ENCODE measurements around the gene ZNF134. TPM values are rescaled to one million over a fixed set of nuclear protein-coding genes. Genes with fewer than 3 reads are reported as not detected.

The ZNF134 gene
- total RNA-seq (2011; cell fraction: chromatin; rRNA removed; ENCODE audit: low replicate concordance): 6.6 and 10.5 TPM in 2 replicates
- 6.3 and 8.8 TPM in 2 replicates for total RNA-seq (2011; cell fraction: nucleolus; rRNA removed)
- total RNA-seq (2011; cell fraction: nucleoplasm; rRNA removed): 7.3 and 9.7 TPM in 2 replicates
- 10.0 and 13.4 TPM in 2 replicates for total RNA-seq (2014; rRNA removed)
- total RNA-seq (2014; rRNA removed; fragmentation: Illumina TruSeq; extraction: Trizol): 5.5 and 5.9 TPM in 2 replicates
- 4.6 and 5.7 TPM in 2 replicates for total RNA-seq (2015; rRNA removed; fragmentation: Illumina TruSeq; extraction: Trizol)
- 6.3 and 7.0 TPM in 2 replicates for total RNA-seq (2021)
- polyA plus RNA-seq (2011; rRNA removed): 3.1 and 6.6 TPM in 2 replicates
- polyA plus RNA-seq (2011; cell fraction: cytosol; rRNA removed): 3.1 and 3.6 TPM in 2 replicates
- 3.7 and 6.7 TPM in 2 replicates for polyA plus RNA-seq (2011; cell fraction: nucleus; rRNA removed)
- polyA plus RNA-seq (2012): 5.0 and 5.2 TPM in 2 replicates
- polyA plus RNA-seq (2014; fragmentation: Illumina TruSeq; extraction: Trizol): 4.8 and 5.2 TPM in 2 replicates
- 1 to 10 TPM; 1.3 to 1.5 TPM for polyA plus RNA-seq (2014; fragmentation: Nextera tagmentation; extraction: Ambion mirVana)
- 6.5 and 7.0 TPM in 2 replicates for polyA plus RNA-seq (2014; rRNA removed)
- 5.8 and 7.7 TPM in 2 replicates for polyA minus RNA-seq (2011; rRNA and poly(A)+ RNA removed)
- polyA minus RNA-seq (2011; cell fraction: cytosol; rRNA and poly(A)+ RNA removed): 2.8 and 3.4 TPM in 2 replicates
- 5.0 and 6.1 TPM in 2 replicates for polyA minus RNA-seq (2011; cell fraction: nucleus; rRNA and poly(A)+ RNA removed)
- Bru-seq, nascent RNA: percentile 88 among the genes with signal in this experiment
- BruChase-seq, experiment 1, labeled RNA remaining after a 2-hour chase: percentile 86 among the genes with signal in this experiment
- BruChase-seq, experiment 2, labeled RNA remaining after a 6-hour chase: percentile 84 among the genes with signal in this experiment
- long read RNA-seq, experiment 1, full-length matches to known transcripts: 38 of 46 reads
- long read RNA-seq, experiment 1, partial matches to known transcripts: 0 of 46 reads
- long read RNA-seq, experiment 1, other reads (novel, unspliced or antisense): 8 of 46 reads
- long read RNA-seq, experiment 2, full-length matches to known transcripts: 6 of 9 reads
- long read RNA-seq, experiment 2, partial matches to known transcripts: 0 of 9 reads
- long read RNA-seq, experiment 2, other reads (novel, unspliced or antisense): 3 of 9 reads
- long read RNA-seq, experiment 3, full-length matches to known transcripts: 12 of 15 reads
- long read RNA-seq, experiment 3, partial matches to known transcripts: 0 of 15 reads
- long read RNA-seq, experiment 3, other reads (novel, unspliced or antisense): 3 of 15 reads

DNA sequence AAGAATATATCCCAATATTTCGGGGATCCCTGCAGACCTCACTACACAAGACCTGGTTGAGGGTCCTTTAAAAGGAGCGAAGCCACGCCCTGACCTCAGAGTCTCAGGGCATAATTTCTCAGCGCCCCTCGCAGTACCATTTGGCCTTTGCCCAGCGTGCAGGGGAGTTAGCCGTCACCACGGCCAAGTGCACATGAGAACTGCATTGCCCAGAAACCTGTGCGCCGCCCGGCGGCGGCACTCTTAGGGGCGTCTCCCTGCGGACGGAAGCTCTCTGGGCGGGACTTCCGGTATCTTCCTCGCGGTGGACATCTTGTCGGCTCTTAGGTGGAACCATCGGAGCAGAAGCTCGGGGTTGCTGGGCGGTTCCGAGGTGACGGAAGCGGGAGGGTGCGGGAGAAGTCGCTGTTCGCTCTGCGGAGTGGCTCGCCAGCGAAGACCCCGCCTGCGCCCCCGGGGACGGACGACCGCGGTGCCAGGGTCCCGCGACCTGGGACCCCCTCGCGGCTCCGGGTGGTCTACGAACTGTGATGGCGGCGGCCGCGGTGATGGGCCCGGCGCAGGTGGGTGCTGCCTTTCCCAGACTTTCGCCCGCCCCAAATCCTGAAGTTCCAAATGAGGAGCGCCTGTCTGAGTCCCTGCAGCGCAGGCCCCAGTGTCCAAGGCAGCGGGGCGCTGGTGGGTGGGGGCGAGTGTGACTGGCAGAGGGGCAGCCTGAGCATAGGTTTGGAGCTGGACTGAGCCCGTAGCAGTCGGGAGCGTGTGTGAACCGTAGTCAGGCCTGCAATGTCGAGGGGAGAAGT is at the start of gene ZNF134:
TSS of gene ZNF134 (plus strand) at position 302 of the 803 bp plus-strand sequence. CDS start 5,227 bp downstream, outside the sequence.
- FAIRE-seq (peak; percentile 96), ATAC-seq (peak; percentile 100), DNase-seq (ENCODE audit: extremely low read depth in 1 of 4, low spot score in 3 of 4) (peak; percentile 91 to 94 (median 93))
- Histone ChIP-seq H3K27ac (ENCODE audit: extremely low read depth, low read depth, low read length) (peak within 1 kb of the TSS; percentile 68), H3K4me2 (ENCODE audit: insufficient read depth, low read length) (peak within 1 kb of the TSS; percentile 97), H3K9me3 (replicated peaks; ENCODE audit: control insufficient read depth, insufficient read depth, low read depth, low read length) (peaks cover 26% of the 10 kb centered on the region), H4K20me1 (replicated peaks; ENCODE audit: control insufficient read depth, insufficient read depth, low read length) (no peaks in the 10 kb centered on the region), H3K79me2 (ENCODE audit: control insufficient read depth, insufficient read depth, low read length) (peaks cover 24% of the 10 kb centered on the region), H2AFZ (ENCODE audit: low read depth, low read length) (peak within 1 kb of the TSS; percentile 73), H3K9me1 (ENCODE audit: control insufficient read depth, insufficient read depth, low read length) (no peaks in the 10 kb centered on the region), H3K9ac (ENCODE audit: insufficient read depth in 1 of 2, low read depth in 2 of 2, low read length in 2 of 2) (peak within 1 kb of the TSS; percentile 74 to 91), H3K36me3 (ENCODE audit: control insufficient read depth, insufficient read depth, low read length) (peaks cover 29% of the 10 kb centered on the region), H3K4me1 (replicated peaks in 1 of 2; ENCODE audit: control insufficient read depth in 2 of 2, insufficient read depth in 2 of 2, low read length in 2 of 2) (peaks cover 3 to 8% of the 10 kb centered on the region in 2 experiments; a peak in 2 of 5 replicates), H3K4me3 (peak within 1 kb of the TSS; percentile 92), H3K27me3 (ENCODE audit: control insufficient read depth in 2 of 2, insufficient read depth in 2 of 2, low read length in 2 of 2) (no peaks in the 10 kb centered on the region)
- POLR2A ChIA-PET: interaction anchor here (0.6 kb wide), 1 partner anchor 874 kb away, joined by 3 read pairs; no protein-coding TSS in a partner anchor
- BruUV-seq (replicated peaks): TSS peak; percentile 57
- 2% methylated on average over 41 of the region's 64 CpGs for WGBS (ENCODE audit: insufficient coverage, low coverage, missing lambda C conversion rate)
- intact Hi-C loops (cut with micrococcal nuclease): no loop called here
- CTCF ChIA-PET (ENCODE audit: low intra/inter-chr PET ratio): no interaction called here
- in situ Hi-C loops (cut with MboI): no loop called here
- TF ChIP-seq ZNF780A (CRISPR knock-in tag; IDR thresholded peaks at IDR 0.05): no peak
- TF ChIP-seq ZNF766 (CRISPR knock-in tag; conservative IDR thresholded peaks at IDR 0.05): 0 out of 2 replicates have a peak, but pooled peaks have one; percentile 18
- 0 out of 2 replicates have a peak, but pooled peaks have one; percentile 36 for TF ChIP-seq SIN3B (IDR thresholded peaks at IDR 0.05; ENCODE audit: low read depth)
- no peak for TF ChIP-seq MYBL2 (IDR thresholded peaks at IDR 0.05; ENCODE audit: low read depth)
- TF ChIP-seq MYBL2 (CRISPR knock-in tag; IDR thresholded peaks at IDR 0.05; ENCODE audit: borderline replicate concordance): no peak
- TF ChIP-seq YY1 (IDR thresholded peaks at IDR 0.05; ENCODE audit: borderline replicate concordance in 1 of 3, control insufficient read depth in 1 of 3, extremely low read depth in 1 of 3, insufficient read depth in 3 of 3, insufficient read length in 1 of 3, insufficient replicate concordance in 2 of 3, low read depth in 1 of 3, low read length in 2 of 3): peak; percentile 41 to 93 (median 81)
- no peak; the same call in 1 of the 2 replicates for TF ChIP-seq C11orf30 (IDR thresholded peaks at IDR 0.05; ENCODE audit: low read depth)
- TF ChIP-seq HCFC1 (IDR thresholded peaks at IDR 0.05; ENCODE audit: low read depth, low read length): peak; percentile 91
- TF ChIP-seq KLF13 (tag; IDR thresholded peaks at IDR 0.05; ENCODE audit: borderline replicate concordance, low read depth): no peak
- no peak for TF ChIP-seq NFXL1 (CRISPR knock-in tag; IDR thresholded peaks at IDR 0.05)
- no peak for TF ChIP-seq CHCHD3 (CRISPR knock-in tag; IDR thresholded peaks at IDR 0.05)
- TF ChIP-seq SP1 (CRISPR knock-in tag; IDR thresholded peaks at IDR 0.05): peak; percentile 63; the same call in 1 of the 2 replicates
- 0 out of 2 replicates have a peak, but pooled peaks have one; percentile 15 for TF ChIP-seq NFIC (IDR thresholded peaks at IDR 0.05)
- TF ChIP-seq KDM4B (IDR thresholded peaks at IDR 0.05; ENCODE audit: borderline replicate concordance in 2 of 2, low read depth in 1 of 2): peak in 1 of 2 experiments; percentile 71; a peak in 1 of 4 replicates
